ENCODE results near the gene PLEKHA3.

GRCh38 chr2:178474560-178474959, 5.7 kb upstream of the PLEKHA3 start:
- TF ChIP-seq CTCF (IDR thresholded peaks at IDR 0.05; ENCODE audit: insufficient read depth, low read length, poor library complexity, severe bottlenecking): no peak
- TF ChIP-seq EZH2phosphoT487 (conservative IDR thresholded peaks at IDR 0.05; ENCODE audit: low read length): no peak

Measured in SU-DHL-6 (cell line).